A549 (cell line): ENCODE data around the gene MRFAP1. TPM values are rescaled to one million over a fixed set of nuclear protein-coding genes. Genes with fewer than 3 reads are reported as not detected.

Source experiments
- ATAC-seq, 2 experiments: fragments of 200-7000 bp in 1 of 2; fragments of >200 bp in 1 of 2; cut with Nextera tagmentation in 1 of 2; cut with Tn5 transposase in 1 of 2; 3 replicates each; pipeline versions ENCODE4 v1.8.0 to v1.9.1; 2018 to 2020; ENCODE audit warnings: mild to moderate bottlenecking in 1 of 2, moderate library complexity in 1 of 2
- CTCF ChIA-PET: fragments of 300-600 bp; sonication (Branson Sonifier 250); formaldehyde crosslinking; extraction: SDS; loops from one replicate; lab custom pipeline; 2021; ENCODE audit warnings: antibody characterized with exemption, inconsistent platforms; lab: Yijun Ruan, JAX
- POLR2A ChIA-PET: fragments of 350-600 bp; formaldehyde crosslinking; extraction: SDS; loops from one replicate; lab custom pipeline; 2021; ENCODE audit warnings: antibody characterized with exemption, inconsistent platforms; lab: Yijun Ruan, JAX
- DNase-seq, 2 experiments: peaks; one replicate each; pipeline versions ENCODE4 v3.0.0 to v3.0.0-alpha.2; 2011 to 2016; ENCODE audit warnings: low read depth in 1 of 2, low spot score in 1 of 2
- FAIRE-seq: peaks from 2 replicates; lab custom pipeline; 2011; peaks lifted over from hg19 to GRCh38; lab: Jason Lieb, UNC
- H3K27ac ChIP-seq, 2 experiments: fragments of >200 bp; sonication (Bioruptor Twin); formaldehyde crosslinking; 3 replicates each; pipeline ENCODE4 v1.5.1; 2016 to 2017
- H3K4me1 ChIP-seq: fragments of >200 bp; sonication (Bioruptor Twin); formaldehyde crosslinking; 3 replicates; pipeline ENCODE4 v1.6.1; 2016
- H3K4me2 ChIP-seq: fragments of >200 bp; sonication (Bioruptor Twin); formaldehyde crosslinking; 3 replicates; pipeline ENCODE4 v1.6.1; 2016
- H3K4me3 ChIP-seq: fragments of >200 bp; sonication (Bioruptor Twin); formaldehyde crosslinking; 3 replicates; pipeline ENCODE4 v1.5.1; 2016
- H3K9me3 ChIP-seq: fragments of >200 bp; sonication (Bioruptor Twin); formaldehyde crosslinking; 3 replicates; pipeline ENCODE4 v1.6.1; 2016
- ATOH8 ChIP-seq: fragments of 250-450 bp; sonication (Bioruptor Pico); IDR thresholded peaks from 2 replicates; pipeline ENCODE4 v1.5.0; 2020; ENCODE audit warnings: low read depth, mild to moderate bottlenecking, moderate library complexity
- BCL3 ChIP-seq: fragments of >200 bp; sonication (Bioruptor Twin); formaldehyde crosslinking; IDR thresholded peaks from 3 replicates; pipeline ENCODE4 v1.6.1; 2016
- BHLHE40 ChIP-seq: IDR thresholded peaks from 2 replicates; pipeline ENCODE4 v1.6.1; 2012; ENCODE audit warnings: low read depth, low read length, inconsistent platforms
- CBX8 ChIP-seq: fragments of 200-600 bp; sonication (generic); IDR thresholded peaks from 2 replicates; pipeline ENCODE4 v1.6.1; 2016
- CHD2 ChIP-seq: fragments of 150-350 bp; IDR thresholded peaks from 2 replicates; pipeline ENCODE4 v1.6.1; 2014; ENCODE audit warnings: low read length; ENCODE audit not compliant: partially characterized antibody
- E2F6 ChIP-seq: IDR thresholded peaks from 2 replicates; pipeline ENCODE4 v1.6.1; 2012; ENCODE audit warnings: low read depth, borderline replicate concordance
- EHF ChIP-seq: fragments of 250-450 bp; sonication (Bioruptor Pico); IDR thresholded peaks from 2 replicates; pipeline ENCODE4 v1.5.0; 2020; ENCODE audit warnings: mild to moderate bottlenecking
- EHMT2 ChIP-seq: fragments of 200-600 bp; sonication (generic); IDR thresholded peaks from 2 replicates; pipeline ENCODE4 v1.6.1; 2016; ENCODE audit warnings: antibody characterized with exemption, low read depth, mild to moderate bottlenecking, moderate library complexity
- EP300 ChIP-seq, 2 experiments: fragments of >200 bp; sonication (Bioruptor Twin); formaldehyde crosslinking; IDR thresholded peaks; 2 replicates in 1 of 2; 3 replicates in 1 of 2; pipeline ENCODE4 v1.6.1; 2016 to 2017
- ESRRA ChIP-seq: fragments of 150-350 bp; IDR thresholded peaks from 2 replicates; pipeline ENCODE4 v1.6.1; 2014; ENCODE audit warnings: mild to moderate bottlenecking, low read length, borderline replicate concordance
- FOSL2 ChIP-seq, 2 experiments: fragments of 450-650 bp in 1 of 2; fragments of >200 bp in 1 of 2; sonication (Bioruptor Twin) in 1 of 2; formaldehyde crosslinking; IDR thresholded peaks; 2 replicates each; pipeline versions ENCODE4 v1.5.0 to v1.6.1; 2016 to 2020; ENCODE audit warnings: mild to moderate bottlenecking in 1 of 2, moderate library complexity in 1 of 2
- GATA3 ChIP-seq: IDR thresholded peaks from 2 replicates; pipeline ENCODE4 v1.6.1; 2012; ENCODE audit warnings: borderline replicate concordance
- HOXA7 ChIP-seq: fragments of 250-450 bp; sonication (Bioruptor Pico); IDR thresholded peaks from 2 replicates; pipeline ENCODE4 v1.5.0; 2020; ENCODE audit warnings: mild to moderate bottlenecking, moderate library complexity
- JUN ChIP-seq, 2 experiments: fragments of >200 bp; sonication (Bioruptor Twin); formaldehyde crosslinking; IDR thresholded peaks; 2 replicates in 1 of 2; 3 replicates in 1 of 2; pipeline ENCODE4 v1.6.1; 2016 to 2017
- MAX ChIP-seq: IDR thresholded peaks from 2 replicates; pipeline ENCODE4 v1.6.1; 2012
- MAZ ChIP-seq: fragments of 150-350 bp; IDR thresholded peaks from 2 replicates; pipeline ENCODE4 v1.6.1; 2014; ENCODE audit warnings: antibody characterized with exemption, low read depth, low read length, borderline replicate concordance
- NFE2L2 ChIP-seq: fragments of 150-350 bp; conservative IDR thresholded peaks from 2 replicates; pipeline ENCODE4 v1.6.1; 2014; ENCODE audit warnings: low read length
- PBX3 ChIP-seq: IDR thresholded peaks from 2 replicates; pipeline ENCODE4 v1.6.1; 2012
- POLR2A ChIP-seq: IDR thresholded peaks from 2 replicates; pipeline ENCODE4 v1.6.1; 2012; ENCODE audit warnings: mild to moderate bottlenecking, low read length
- POLR2AphosphoS2 ChIP-seq: conservative IDR thresholded peaks from 2 replicates; pipeline ENCODE4 v1.6.1; 2012; ENCODE audit warnings: low read length, improper control_type of control experiment, inconsistent platforms
- RAD21 ChIP-seq, 2 experiments: fragments of >200 bp in 1 of 2; sonication (Bioruptor Twin) in 1 of 2; formaldehyde crosslinking in 1 of 2; IDR thresholded peaks in 1 of 2; conservative IDR thresholded peaks in 1 of 2; 2 replicates in 1 of 2; 3 replicates in 1 of 2; pipeline ENCODE4 v1.6.1; 2012 to 2018; ENCODE audit warnings: inconsistent platforms in 1 of 2
- RARB ChIP-seq: fragments of 250-450 bp; sonication (Bioruptor Pico); IDR thresholded peaks from 2 replicates; pipeline ENCODE4 v1.8.0; 2021; ENCODE audit warnings: mild to moderate bottlenecking, moderate library complexity
- RCOR1 ChIP-seq: fragments of 150-350 bp; IDR thresholded peaks from 2 replicates; pipeline ENCODE4 v1.6.1; 2014; ENCODE audit warnings: antibody characterized with exemption, low read length, low read depth
- RNF2 ChIP-seq: fragments of 200-600 bp; sonication (generic); IDR thresholded peaks from 2 replicates; pipeline ENCODE4 v1.6.1; 2016; ENCODE audit warnings: low read depth, mild to moderate bottlenecking, antibody characterized with exemption, moderate library complexity, borderline replicate concordance
- ZC3H11A ChIP-seq: fragments of 450-650 bp; IDR thresholded peaks from 2 replicates; pipeline ENCODE4 v1.6.1; 2014; ENCODE audit warnings: antibody characterized with exemption, mild to moderate bottlenecking
- ZFP36 ChIP-seq: fragments of 450-650 bp; IDR thresholded peaks from 2 replicates; pipeline ENCODE4 v1.6.1; 2014; ENCODE audit warnings: borderline replicate concordance; ENCODE audit not compliant: partially characterized antibody
- WGBS: methylation state at CpG from one replicate; pipeline ENCODE4 v1.1.6; 2017; ENCODE audit errors: missing lambda C conversion rate; 5-methylcytosine and 5-hydroxymethylcytosine counted together
- polyA plus RNA-seq, 4 experiments: library from polyadenylated mRNA; depleted of rRNA in 3 of 4; stranded (reverse); fragments of >200 nt; fragmentation: RNase III in 1 of 4; extraction: RNeasy Plus Mini Kit Qiagen cat#74134 plus additional on column Dnase treatment in 1 of 4; gene quantifications; 2 replicates in 3 of 4; 3 replicates in 1 of 4; pipeline ENCODE4 v1.2.3, GENCODE V29; 2011 to 2017

The MRFAP1 gene
- polyA plus RNA-seq, 2 of the 4 experiments (the other 2 are of a cell fraction) = 272 to 304 TPM

GRCh38 chr4:6673660-6674499 lies 33.4 kb downstream of the MRFAP1 start:
- Histone ChIP-seq H3K4me2 (peak overlapping the region; percentile 99), H3K9me3 (no peaks in the 10 kb centered on the region), H3K4me3 (peak overlapping the region; percentile 85), H3K4me1 (peaks cover 20% of the 10 kb centered on the region), H3K27ac (peak overlapping the region; percentile 88 to 91)
- FAIRE-seq (no peak), DNase-seq (peak; percentile 89 to 96), ATAC-seq (peak; percentile 90 to 91)
- CTCF ChIA-PET = interaction anchor here (0.5 to 2.7 kb wide), 11 partner anchors 10 to 634 kb away, joined by 3 to 24 read pairs (median 5); no protein-coding TSS in a partner anchor
- 3% methylated on average over 15 of the region's 89 CpGs for WGBS
- no peak for TF ChIP-seq FOSL2 (IDR thresholded peaks at IDR 0.05)
- no peak for TF ChIP-seq FOSL2 (CRISPR knock-in tag; IDR thresholded peaks at IDR 0.05)
- peak; percentile 95 for TF ChIP-seq E2F6
- TF ChIP-seq ESRRA = no peak
- TF ChIP-seq JUN (IDR thresholded peaks at IDR 0.05) = peak; percentile 26 to 69; a peak in 3 of 5 replicates
- no peak for TF ChIP-seq NFE2L2
- no peak for TF ChIP-seq RCOR1
- TF ChIP-seq EHF (CRISPR knock-in tag) = no peak
- no peak for TF ChIP-seq CHD2
- no peak for TF ChIP-seq RARB (CRISPR knock-in tag)
- no peak for TF ChIP-seq POLR2AphosphoS2
- peak; percentile 51; the same call in 1 of the 2 replicates for TF ChIP-seq GATA3
- no peak for TF ChIP-seq HOXA7
- TF ChIP-seq EHMT2 = no peak
- no peak for TF ChIP-seq EP300 (IDR thresholded peaks at IDR 0.05)
- no peak for TF ChIP-seq ATOH8 (CRISPR knock-in tag)
- no peak for TF ChIP-seq MAZ
- TF ChIP-seq CBX8 = no peak
- TF ChIP-seq BCL3 = no peak
- no peak for TF ChIP-seq RNF2
- no peak for TF ChIP-seq ZC3H11A
- peak; percentile 92 for TF ChIP-seq MAX
- TF ChIP-seq POLR2A = peak; percentile 62
- TF ChIP-seq ZFP36 = no peak
- TF ChIP-seq PBX3 = no peak
- TF ChIP-seq BHLHE40 = no peak
- TF ChIP-seq RAD21 (conservative IDR thresholded peaks at IDR 0.05 in 1 of 2, IDR thresholded peaks at IDR 0.05 in 1 of 2) = no peak
- POLR2A ChIA-PET = interaction anchor here (0.6 to 2.5 kb wide), 15 partner anchors 9 to 99 kb away, joined by 3 to 14 read pairs (median 4); partner anchors contain the start of genes BLOC1S4, MAN2B2, MRFAP1 and MRFAP1L1
